Transverse colon (tissue), 3 donors: ENCODE results near the gene GNG4.

Source experiments
- CTCF ChIP-seq, 5 experiments: fragments of 200-600 bp in 3 of 5; fragments of 450-650 bp in 2 of 5; sonication (generic) in 3 of 5; IDR thresholded peaks; 1 replicate in 2 of 5; 2 replicates in 3 of 5; pipeline ENCODE4 v1.5.1; 2016 to 2017; ENCODE audit warnings: antibody characterized with exemption in 5 of 5, inconsistent platforms in 3 of 5, mild to moderate bottlenecking in 2 of 5, moderate library complexity in 1 of 5
- POLR2A ChIP-seq: fragments of 450-650 bp; IDR thresholded peaks from one replicate; pipeline ENCODE4 v1.6.1; 2016; ENCODE audit warnings: antibody characterized with exemption, mild to moderate bottlenecking, moderate library complexity

GRCh38 chr1:235511470-235512240 lies 137.9 kb downstream of the GNG4 start:
- TF ChIP-seq CTCF (IDR thresholded peaks at IDR 0.05) (no peak), POLR2A (no peak)
